HUES64 (cell line): ENCODE results near the gene KRT7.
A peak's percentile ranks its signal among the peaks of the same experiment; 100 is the strongest.
"Not testable (repeated sequence)": the region's sequence is repeated elsewhere in the genome, so short reads cannot be mapped to it uniquely, and the experiment has no call there.

Source experiments
- H3K27ac ChIP-seq: 2 replicates; pipeline ENCODE4 v1.7.0; 2013; ENCODE audit warnings: low read depth, low read length, inconsistent platforms
- H3K27me3 ChIP-seq: 2 replicates; pipeline ENCODE4 v1.6.1; 2013; ENCODE audit warnings: mild to moderate bottlenecking, low read length; ENCODE audit not compliant: insufficient read depth
- H3K36me3 ChIP-seq: 2 replicates; pipeline ENCODE4 v1.6.1; 2013; ENCODE audit warnings: mild to moderate bottlenecking, low read length; ENCODE audit not compliant: insufficient read depth
- H3K4me1 ChIP-seq: 2 replicates; pipeline ENCODE4 v1.6.1; 2013; ENCODE audit warnings: mild to moderate bottlenecking, low read length, moderate library complexity; ENCODE audit not compliant: insufficient read depth
- H3K4me3 ChIP-seq: 2 replicates; pipeline ENCODE4 v1.5.1; 2013; ENCODE audit warnings: mild to moderate bottlenecking, low read length, moderate library complexity
- H3K9ac ChIP-seq: 2 replicates; pipeline ENCODE4 v1.6.1; 2013; ENCODE audit warnings: mild to moderate bottlenecking, low read depth, low read length
- H3K9me3 ChIP-seq: 2 replicates; pipeline ENCODE4 v1.6.1; 2013; ENCODE audit warnings: low read depth, low read length; ENCODE audit not compliant: insufficient read depth
- WGBS: fragments of 150-250, 120-280 bp; methylation state at CpG from one replicate; pipeline ENCODE4 v1.1.7; 2013; ENCODE audit warnings: missing lambda C conversion rate; 5-methylcytosine and 5-hydroxymethylcytosine counted together

KRT7 gene

GRCh38 chr12:52234223-52234810, 1.3 kb downstream of the KRT7 start:
- Histone ChIP-seq H3K36me3 (no peaks in the 10 kb centered on the region), H3K27ac (no peak overlapping the region), H3K27me3 (peaks cover 47% of the 10 kb centered on the region), H3K4me3 (no peak overlapping the region), H3K4me1 (peaks cover 28% of the 10 kb centered on the region), H3K9me3 (no peaks in the 10 kb centered on the region), H3K9ac (no peak overlapping the region)
- 70% methylated on average over 10 of the region's 10 CpGs for WGBS

GRCh38 chr12:52235001-52235764, 2.1 kb downstream of the KRT7 start:
- Histone ChIP-seq H3K4me3 (no peak overlapping the region), H3K9ac (no peak overlapping the region), H3K9me3 (no peaks in the 10 kb centered on the region), H3K27me3 (peaks cover 47% of the 10 kb centered on the region), H3K4me1 (peaks cover 28% of the 10 kb centered on the region), H3K36me3 (no peaks in the 10 kb centered on the region), H3K27ac (no peak overlapping the region)
- 92% methylated on average over 15 of the region's 15 CpGs for WGBS

- H3K36me3 ChIP-seq: no peaks in the 10 kb centered on the region
- peaks cover 29% of the 10 kb centered on the region for H3K4me1 ChIP-seq
- no peak overlapping the region for H3K27ac ChIP-seq
- H3K27me3 ChIP-seq: peaks cover 47% of the 10 kb centered on the region
- 95% methylated on average over 4 of the region's 4 CpGs for WGBS
- no peak overlapping the region for H3K9ac ChIP-seq
- H3K9me3 ChIP-seq: no peaks in the 10 kb centered on the region
- H3K4me3 ChIP-seq: no peak overlapping the region
Measured at GRCh38 chr12:52235822-52236361, 2.8 kb downstream of the KRT7 start.

GRCh38 chr12:52236386-52237050, 3.5 kb downstream of the KRT7 start:
- Histone ChIP-seq H3K4me3 (no peak overlapping the region), H3K36me3 (no peaks in the 10 kb centered on the region), H3K27ac (no peak overlapping the region), H3K9me3 (no peaks in the 10 kb centered on the region), H3K4me1 (peaks cover 34% of the 10 kb centered on the region), H3K27me3 (peaks cover 43% of the 10 kb centered on the region), H3K9ac (no peak overlapping the region)
- WGBS: 95% methylated on average over 3 of the region's 3 CpGs

- Histone ChIP-seq H3K9ac (no peak overlapping the region), H3K4me3 (no peak overlapping the region), H3K27me3 (peaks cover 25% of the 10 kb centered on the region), H3K27ac (peak overlapping the region; percentile 51; the same call in 1 of the 2 replicates), H3K9me3 (no peaks in the 10 kb centered on the region), H3K4me1 (peaks cover 23% of the 10 kb centered on the region), H3K36me3 (no peaks in the 10 kb centered on the region)
- WGBS: 90% methylated on average over 4 of the region's 4 CpGs
Measured at GRCh38 chr12:52238207-52238840, 5.3 kb downstream of the KRT7 start.

- Histone ChIP-seq H3K36me3 (no peaks in the 10 kb centered on the region), H3K9me3 (no peaks in the 10 kb centered on the region), H3K27me3 (peaks cover 17% of the 10 kb centered on the region), H3K9ac (no peak overlapping the region), H3K4me1 (peaks cover 30% of the 10 kb centered on the region), H3K27ac (no peak overlapping the region), H3K4me3 (no peak overlapping the region)
- 92% methylated on average over 7 of the region's 7 CpGs for WGBS
Measured at GRCh38 chr12:52238916-52239646, 6.0 kb downstream of the KRT7 start.

- no peak overlapping the region for H3K27ac ChIP-seq
- H3K9me3 ChIP-seq: no peaks in the 10 kb centered on the region
- H3K4me3 ChIP-seq: no peak overlapping the region
- no peaks in the 10 kb centered on the region for H3K36me3 ChIP-seq
- H3K27me3 ChIP-seq: peaks cover 10% of the 10 kb centered on the region
- no peak overlapping the region for H3K9ac ChIP-seq
- peaks cover 32% of the 10 kb centered on the region for H3K4me1 ChIP-seq
- 100% methylated on average over 2 of the region's 2 CpGs for WGBS
Measured at GRCh38 chr12:52239767-52240166, 6.7 kb downstream of the KRT7 start.

- 95% methylated on average over 6 of the region's 6 CpGs for WGBS
- not testable (repeated sequence) for H3K36me3 ChIP-seq, H3K27ac ChIP-seq, H3K9me3 ChIP-seq, H3K4me3 ChIP-seq, H3K27me3 ChIP-seq, H3K9ac ChIP-seq
- H3K4me1 ChIP-seq: peaks cover 32% of the 10 kb centered on the region
Measured at GRCh38 chr12:52240247-52240646, 7.2 kb downstream of the KRT7 start.

GRCh38 chr12:52241205-52241842, 8.3 kb downstream of the KRT7 start:
- Histone ChIP-seq H3K27ac (no peak overlapping the region), H3K4me3 (no peak overlapping the region), H3K9me3 (no peaks in the 10 kb centered on the region), H3K36me3 (no peaks in the 10 kb centered on the region), H3K27me3 (no peaks in the 10 kb centered on the region; the same call in 1 of the 2 replicates), H3K4me1 (peaks cover 32% of the 10 kb centered on the region), H3K9ac (no peak overlapping the region)
- WGBS: 82% methylated on average over 11 of the region's 11 CpGs
